OCI-LY1 (cell line): ENCODE data around the gene LNPEP.

ENCODE experiments used
- H2AFZ ChIP-seq: fragments of 200-600 bp; sonication (generic), shearing (Covaris generic); 2 replicates; pipeline ENCODE4 v1.6.0; 2014; ENCODE audit warnings: antibody characterized with exemption, mild to moderate bottlenecking, low read length
- H3F3A ChIP-seq: fragments of 200-600 bp; sonication (generic), shearing (Covaris generic); 2 replicates; pipeline ENCODE4 v1.6.0; 2014; ENCODE audit warnings: mild to moderate bottlenecking, antibody characterized with exemption, low read length, moderate library complexity; ENCODE audit not compliant: insufficient read depth
- H3K27ac ChIP-seq: fragments of 200-600 bp; sonication (generic); 2 replicates; pipeline ENCODE4 v1.5.1; 2014; ENCODE audit warnings: low read length, mixed run types, mild to moderate bottlenecking, low read depth; ENCODE audit not compliant: poor library complexity, severe bottlenecking
- H3K27me3 ChIP-seq: fragments of 200-600 bp; sonication (generic); 2 replicates; pipeline ENCODE4 v1.6.0; 2014; ENCODE audit warnings: antibody characterized with exemption, mild to moderate bottlenecking, low read length, moderate library complexity; ENCODE audit not compliant: insufficient read depth
- H3K36me3 ChIP-seq: fragments of 200-600 bp; sonication (generic); 2 replicates; pipeline ENCODE4 v1.6.1; 2014; ENCODE audit warnings: mild to moderate bottlenecking, antibody characterized with exemption, low read length, moderate library complexity, mixed read lengths; ENCODE audit not compliant: insufficient read depth
- H3K4me1 ChIP-seq: fragments of 200-600 bp; sonication (generic); 2 replicates; pipeline ENCODE4 v1.5.1; 2014; ENCODE audit warnings: mild to moderate bottlenecking, low read length, moderate library complexity; ENCODE audit not compliant: insufficient read depth, severe bottlenecking
- H3K4me2 ChIP-seq: fragments of 200-600 bp; sonication (generic), shearing (Covaris generic); 2 replicates; pipeline ENCODE4 v1.6.1; 2014; ENCODE audit warnings: low read length
- H3K4me3 ChIP-seq: fragments of 200-600 bp; sonication (generic); 2 replicates; pipeline ENCODE4 v1.5.1; 2014; ENCODE audit warnings: low read length, low read depth, mild to moderate bottlenecking, mixed read lengths; ENCODE audit not compliant: poor library complexity, severe bottlenecking
- H3K79me2 ChIP-seq: fragments of 200-600 bp; shearing (Covaris generic); 2 replicates; pipeline ENCODE4 v1.6.1; 2016; ENCODE audit warnings: mixed run types, low read length, mixed read lengths; ENCODE audit not compliant: insufficient read depth
- H3K9ac ChIP-seq: fragments of 200-600 bp; sonication (generic), shearing (Covaris generic); 2 replicates; pipeline ENCODE4 v1.6.1; 2014; ENCODE audit warnings: mild to moderate bottlenecking, low read length, mixed read lengths
- H3K9me2 ChIP-seq: fragments of 200-600 bp; sonication (generic), shearing (Covaris generic); 2 replicates; pipeline ENCODE4 v1.6.1; 2014; ENCODE audit warnings: low read depth, mild to moderate bottlenecking, low read length, mixed read lengths
- H3K9me3 ChIP-seq: fragments of 200-600 bp; shearing (Covaris generic); 2 replicates; pipeline ENCODE4 v1.6.1; 2014; ENCODE audit warnings: low read length, mixed read lengths
- H4K20me1 ChIP-seq: fragments of 200-600 bp; sonication (generic), shearing (Covaris generic); 2 replicates; pipeline ENCODE4 v1.6.0; 2016; ENCODE audit warnings: mild to moderate bottlenecking, low read length; ENCODE audit not compliant: insufficient read depth
- CTCF ChIP-seq: fragments of 200-600 bp; sonication (generic), shearing (Covaris generic); IDR thresholded peaks from 2 replicates; pipeline ENCODE4 v1.5.1; 2017; ENCODE audit warnings: mild to moderate bottlenecking, antibody characterized with exemption, low read length, moderate library complexity, mixed read lengths
- EZH2 ChIP-seq: fragments of 200-600 bp; sonication (generic), shearing (Covaris generic); IDR thresholded peaks from 2 replicates; pipeline ENCODE4 v1.8.0; 2017; ENCODE audit warnings: borderline replicate concordance, mixed run types, mild to moderate bottlenecking, antibody characterized with exemption, low read length, moderate library complexity, mixed read lengths

LNPEP gene

GRCh38 chr5:97042996-97043395, 107.1 kb downstream of the LNPEP start:
- H3K9me2 ChIP-seq, result no peaks in the 10 kb centered on the region
- H3K79me2 ChIP-seq, result no peaks in the 10 kb centered on the region
- TF ChIP-seq EZH2, result no peak
- TF ChIP-seq CTCF, result no peak
- H4K20me1 ChIP-seq, result no peaks in the 10 kb centered on the region
- H3K4me1 ChIP-seq, result no peaks in the 10 kb centered on the region
- no peaks in the 10 kb centered on the region for H3F3A ChIP-seq
- H3K4me3 ChIP-seq, result no peak overlapping the region
- no peaks in the 10 kb centered on the region for H3K9me3 ChIP-seq
- H3K36me3 ChIP-seq, result no peaks in the 10 kb centered on the region
- no peak overlapping the region for H2AFZ ChIP-seq
- no peak overlapping the region for H3K9ac ChIP-seq
- H3K4me2 ChIP-seq, result no peak overlapping the region
- H3K27ac ChIP-seq, result no peak overlapping the region
- peaks cover 3% of the 10 kb centered on the region; the same call in 1 of the 2 replicates for H3K27me3 ChIP-seq

GRCh38 chr5:97043511-97043910, 107.6 kb downstream of the LNPEP start:
- Histone ChIP-seq H3K36me3 (no peaks in the 10 kb centered on the region), H4K20me1 (no peaks in the 10 kb centered on the region), H3K4me1 (no peaks in the 10 kb centered on the region), H3K4me3 (no peak overlapping the region), H3K9me2 (no peaks in the 10 kb centered on the region), H3K4me2 (no peak overlapping the region), H3K79me2 (no peaks in the 10 kb centered on the region), H2AFZ (no peak overlapping the region), H3K9ac (no peak overlapping the region), H3F3A (no peaks in the 10 kb centered on the region), H3K27me3 (peaks cover 3% of the 10 kb centered on the region; the same call in 1 of the 2 replicates), H3K9me3 (no peaks in the 10 kb centered on the region), H3K27ac (no peak overlapping the region)
- TF ChIP-seq EZH2 (no peak), CTCF (no peak)

- H3K9ac ChIP-seq, result no peak overlapping the region
Observed at GRCh38 chr5:97044052-97044451, 108.2 kb downstream of the LNPEP start.

More at GRCh38 chr5:97044052-97044451, 108.2 kb downstream of the LNPEP start:
- no peaks in the 10 kb centered on the region for H3K9me2 ChIP-seq
- no peaks in the 10 kb centered on the region for H3K9me3 ChIP-seq
- no peaks in the 10 kb centered on the region for H3K36me3 ChIP-seq
- H3K4me3 ChIP-seq, result no peak overlapping the region
- H2AFZ ChIP-seq, result no peak overlapping the region
- peaks cover 3% of the 10 kb centered on the region; the same call in 1 of the 2 replicates for H3K27me3 ChIP-seq
- no peaks in the 10 kb centered on the region for H3K79me2 ChIP-seq
- TF ChIP-seq EZH2 (no peak), CTCF (no peak; the same call in 1 of the 2 replicates)
- no peak overlapping the region for H3K27ac ChIP-seq
- no peaks in the 10 kb centered on the region for H3K4me1 ChIP-seq
- no peak overlapping the region for H3K4me2 ChIP-seq
- H3F3A ChIP-seq, result no peaks in the 10 kb centered on the region
- H4K20me1 ChIP-seq, result no peaks in the 10 kb centered on the region
